Natural killer cell (primary cell): ENCODE measurements around the gene ORM1. TPM values are rescaled to one million over a fixed set of nuclear protein-coding genes. Genes with fewer than 3 reads are reported as not detected.

Experiments used
- ATAC-seq, 3 donors: fragments of 150-1000 bp in 2 of 3; fragments of 200-7000 bp in 1 of 3; cut with Tn5 transposase; 1 replicate in 1 of 3; 2 replicates in 2 of 3; pipeline ENCODE4 v1.10.0; 2021; ENCODE audit warnings: mild to moderate bottlenecking in 2 of 3, moderate library complexity in 2 of 3
- DNase-seq, 2 donors: peaks; one replicate each; pipeline versions ENCODE4 v3.0.0 to v3.0.0-alpha.2; 2013 to 2021; ENCODE audit warnings: mixed read lengths in 1 of 2
- H3K27ac ChIP-seq: one replicate; pipeline ENCODE4 v1.5.1; 2013; ENCODE audit warnings: mild to moderate bottlenecking, low read length
- H3K27me3 ChIP-seq: one replicate; pipeline ENCODE4 v1.6.1; 2013; ENCODE audit warnings: low read length; ENCODE audit not compliant: control insufficient read depth, insufficient read depth
- H3K36me3 ChIP-seq: one replicate; pipeline ENCODE4 v1.6.1; 2013; ENCODE audit warnings: low read length; ENCODE audit not compliant: control insufficient read depth, insufficient read depth
- H3K4me1 ChIP-seq: one replicate; pipeline ENCODE4 v1.6.1; 2013; ENCODE audit warnings: low read length; ENCODE audit not compliant: control insufficient read depth, insufficient read depth
- H3K4me3 ChIP-seq: one replicate; pipeline ENCODE4 v1.5.1; 2013; ENCODE audit warnings: low read length
- H3K9me3 ChIP-seq: one replicate; pipeline ENCODE4 v1.6.1; 2013; ENCODE audit warnings: low read length; ENCODE audit not compliant: control insufficient read depth, insufficient read depth
- H3K27ac Mint-ChIP-seq, 2 donors: one replicate each; pipeline ENCODE4 v1.8.0; 2022; ENCODE audit warnings: mild to moderate bottlenecking in 2 of 2, mixed read lengths in 2 of 2, moderate library complexity in 1 of 2
- H3K27me3 Mint-ChIP-seq, 2 donors: one replicate each; pipeline ENCODE4 v1.8.0; 2022; ENCODE audit warnings: low read depth in 2 of 2, mixed read lengths in 2 of 2
- H3K36me3 Mint-ChIP-seq: one replicate; pipeline ENCODE4 v1.8.0; 2022; ENCODE audit warnings: mixed read lengths
- H3K4me1 Mint-ChIP-seq, 2 donors: one replicate each; pipeline ENCODE4 v1.8.0; 2022; ENCODE audit warnings: mixed read lengths in 2 of 2
- H3K4me3 Mint-ChIP-seq: one replicate; pipeline ENCODE4 v1.8.0; 2022; ENCODE audit warnings: mild to moderate bottlenecking, moderate library complexity, mixed read lengths
- H3K9me3 Mint-ChIP-seq, 2 donors: one replicate each; pipeline ENCODE4 v1.8.0; 2022; ENCODE audit warnings: mixed read lengths in 2 of 2
- WGBS: methylation state at CpG from one replicate; pipeline ENCODE4 v1.1.7; 2013; ENCODE audit warnings: missing lambda C conversion rate; ENCODE audit not compliant: insufficient coverage; 5-methylcytosine and 5-hydroxymethylcytosine counted together
- intact Hi-C: fragments of 100-400 bp; cut with micrococcal nuclease; formaldehyde crosslinking; loops from one replicate; pipeline ENCODE4 v1.14.2; 2022
- total RNA-seq, 4 donors: library from RNA; stranded (reverse); fragments of 120-200 nt in 1 of 4; gene quantifications; one replicate each; pipeline versions ENCODE4 v1.2.3 to v1.2.4, GENCODE V29; 2013 to 2022
- TF ChIP-seq, protein P1 (sequence below): fragments of 200-600 bp; IDR thresholded peaks from one replicate; pipeline ENCODE4 v1.8.0; 2022; ENCODE audit warnings: antibody characterized with exemption

Gene ORM1
- total RNA-seq, 3 donors from 2014 or later (not counting 1 experiment from before 2014, with no cell fraction given) = 1.00 TPM; not detected in 2

DNA sequence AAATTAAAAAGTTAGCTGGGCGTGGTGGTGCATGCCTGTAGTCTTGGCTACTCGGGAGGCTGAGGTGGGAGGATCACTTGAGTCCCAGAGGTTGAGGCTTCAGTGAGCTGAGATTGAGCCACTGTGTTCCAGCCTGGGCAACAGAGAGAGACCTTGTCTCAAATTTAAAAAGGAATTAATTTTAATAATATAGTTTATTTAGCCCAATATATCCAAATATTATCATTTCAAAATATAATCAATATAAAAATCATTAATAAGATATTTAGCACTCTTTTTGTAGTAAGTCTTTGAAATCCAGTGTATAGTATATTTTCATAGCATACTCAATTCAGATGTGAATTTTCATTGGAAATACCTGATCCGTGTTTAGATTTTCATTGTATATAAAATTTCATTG lies 43.2 kb upstream of the ORM1 start:
- Histone ChIP-seq H3K4me1 (no peaks in the 10 kb centered on the region), H3K36me3 (no peaks in the 10 kb centered on the region), H3K4me3 (no peak overlapping the region), H3K27me3 (no peaks in the 10 kb centered on the region), H3K27ac (no peak overlapping the region), H3K9me3 (no peaks in the 10 kb centered on the region)
- Mint-ChIP-seq H3K4me3 (no peak overlapping the region), H3K27me3 (no peaks in the 10 kb centered on the region), H3K4me1 (peaks cover 0 to 9% of the 10 kb centered on the region in 2 donors), H3K27ac (no peak overlapping the region), H3K36me3 (no peaks in the 10 kb centered on the region), H3K9me3 (peaks cover 3 to 6% of the 10 kb centered on the region in 2 donors)
- intact Hi-C loops = no loop called here
- DNase-seq = no peak
- no peak for ATAC-seq
- TF ChIP-seq, protein P1, sequence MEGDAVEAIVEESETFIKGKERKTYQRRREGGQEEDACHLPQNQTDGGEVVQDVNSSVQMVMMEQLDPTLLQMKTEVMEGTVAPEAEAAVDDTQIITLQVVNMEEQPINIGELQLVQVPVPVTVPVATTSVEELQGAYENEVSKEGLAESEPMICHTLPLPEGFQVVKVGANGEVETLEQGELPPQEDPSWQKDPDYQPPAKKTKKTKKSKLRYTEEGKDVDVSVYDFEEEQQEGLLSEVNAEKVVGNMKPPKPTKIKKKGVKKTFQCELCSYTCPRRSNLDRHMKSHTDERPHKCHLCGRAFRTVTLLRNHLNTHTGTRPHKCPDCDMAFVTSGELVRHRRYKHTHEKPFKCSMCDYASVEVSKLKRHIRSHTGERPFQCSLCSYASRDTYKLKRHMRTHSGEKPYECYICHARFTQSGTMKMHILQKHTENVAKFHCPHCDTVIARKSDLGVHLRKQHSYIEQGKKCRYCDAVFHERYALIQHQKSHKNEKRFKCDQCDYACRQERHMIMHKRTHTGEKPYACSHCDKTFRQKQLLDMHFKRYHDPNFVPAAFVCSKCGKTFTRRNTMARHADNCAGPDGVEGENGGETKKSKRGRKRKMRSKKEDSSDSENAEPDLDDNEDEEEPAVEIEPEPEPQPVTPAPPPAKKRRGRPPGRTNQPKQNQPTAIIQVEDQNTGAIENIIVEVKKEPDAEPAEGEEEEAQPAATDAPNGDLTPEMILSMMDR = no peak
- 80% methylated on average over 2 of the region's 3 CpGs for WGBS

DNA sequence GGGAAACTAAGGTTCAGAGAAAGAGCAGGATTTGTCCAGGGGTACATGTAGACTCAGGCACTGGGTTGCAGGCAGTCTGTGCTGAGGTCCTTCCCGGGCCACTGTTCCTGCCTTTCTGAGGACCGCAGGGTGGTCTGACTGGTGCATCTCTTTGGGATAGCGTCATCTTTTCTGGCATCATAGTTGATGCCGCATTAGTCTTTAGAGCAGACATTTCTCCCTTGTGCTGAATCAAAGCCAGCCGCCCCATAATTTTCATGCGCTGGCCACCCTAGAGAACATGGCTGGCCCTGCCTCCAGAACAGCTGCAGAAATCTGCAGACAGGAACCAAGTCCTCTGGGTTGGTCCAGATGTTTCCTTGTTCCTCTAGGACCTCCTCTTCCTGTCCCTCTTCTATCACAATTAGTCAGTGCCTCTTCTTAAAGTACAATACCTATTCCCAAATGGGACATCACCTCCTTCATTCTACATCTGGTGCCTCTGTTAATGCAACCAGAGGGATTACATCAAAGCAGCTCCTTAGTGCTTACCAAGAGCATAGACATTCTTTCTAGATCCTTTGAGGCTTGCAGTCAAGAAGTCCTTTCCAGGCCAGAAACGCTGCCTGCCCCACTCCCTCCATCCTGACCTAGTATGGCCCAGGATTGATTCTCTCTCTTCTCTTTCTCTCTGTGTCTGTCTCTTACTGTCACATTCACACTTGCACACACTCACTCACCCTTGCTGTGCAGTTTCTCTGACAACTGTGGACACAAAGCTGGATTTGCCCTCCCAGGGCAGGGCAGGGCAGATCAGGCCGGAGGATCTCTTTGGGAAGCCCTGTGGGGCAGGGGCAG lies 42.0 kb upstream of the ORM1 start:
- H3K27me3 Mint-ChIP-seq = no peaks in the 10 kb centered on the region
- intact Hi-C loops = no loop called here
- 89% methylated on average over 8 of the region's 8 CpGs for WGBS
- TF ChIP-seq, protein P1 = no peak
- H3K4me3 ChIP-seq = no peak overlapping the region
- H3K27ac Mint-ChIP-seq = no peak overlapping the region
- H3K4me3 Mint-ChIP-seq = no peak overlapping the region
- H3K27me3 ChIP-seq = no peaks in the 10 kb centered on the region
- ATAC-seq = no peak
- H3K27ac ChIP-seq = no peak overlapping the region
- no peaks in the 10 kb centered on the region for H3K9me3 ChIP-seq
- H3K36me3 ChIP-seq = no peaks in the 10 kb centered on the region
- DNase-seq = no peak
- H3K4me1 Mint-ChIP-seq = peaks cover 0 to 9% of the 10 kb centered on the region in 2 donors
- no peaks in the 10 kb centered on the region for H3K4me1 ChIP-seq
- H3K36me3 Mint-ChIP-seq = no peaks in the 10 kb centered on the region
- H3K9me3 Mint-ChIP-seq = peaks cover 3 to 6% of the 10 kb centered on the region in 2 donors

DNA sequence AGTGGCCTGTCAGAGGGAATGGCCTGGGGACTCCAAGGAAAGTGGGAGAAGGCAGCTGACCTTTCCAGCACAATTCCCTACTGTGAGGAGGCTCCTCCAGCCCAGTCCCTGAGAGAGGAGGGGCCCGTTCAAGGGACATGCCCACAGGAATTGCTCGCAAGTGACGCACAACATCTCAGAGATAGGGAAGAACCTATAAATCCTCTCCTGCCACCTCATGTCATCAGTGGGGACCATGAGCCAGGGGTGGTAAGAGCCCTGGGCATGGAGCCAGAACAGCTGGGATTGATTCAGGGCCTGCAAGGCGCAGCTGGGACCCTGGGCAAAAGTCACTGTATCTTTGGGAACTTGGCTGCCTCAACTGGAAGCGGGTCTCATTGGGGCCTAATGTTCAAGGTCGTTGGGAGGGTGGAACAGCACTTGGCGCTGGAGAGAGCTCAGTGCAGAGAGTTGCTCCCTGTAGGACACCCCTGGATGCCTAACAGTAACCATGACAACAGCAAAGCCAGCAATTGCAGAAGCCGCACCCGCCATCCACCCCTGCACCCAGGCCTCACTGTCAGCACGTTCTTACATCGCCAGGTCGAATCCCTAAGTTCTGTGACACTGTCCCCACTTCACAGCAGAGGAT lies 41.3 kb upstream of the ORM1 start:
- Mint-ChIP-seq H3K9me3 (peaks cover 3 to 6% of the 10 kb centered on the region in 2 donors), H3K4me3 (no peak overlapping the region), H3K36me3 (no peaks in the 10 kb centered on the region), H3K27ac (no peak overlapping the region), H3K4me1 (peaks cover 0 to 9% of the 10 kb centered on the region in 2 donors), H3K27me3 (no peaks in the 10 kb centered on the region)
- DNase-seq = no peak
- H3K4me3 ChIP-seq = no peak overlapping the region
- intact Hi-C loops = no loop called here
- no peaks in the 10 kb centered on the region for H3K27me3 ChIP-seq
- no peaks in the 10 kb centered on the region for H3K4me1 ChIP-seq
- no peak overlapping the region for H3K27ac ChIP-seq
- no peaks in the 10 kb centered on the region for H3K36me3 ChIP-seq
- no peaks in the 10 kb centered on the region for H3K9me3 ChIP-seq
- no peak for ATAC-seq
- 86% methylated on average over 12 of the region's 12 CpGs for WGBS
- TF ChIP-seq, protein P1 = no peak
